Non-pigmented ciliary epithelial cell (primary cell): ENCODE measurements around the gene RNF6.

Experiments
- DNase-seq: peaks from one replicate; pipeline ENCODE4 v3.0.0-alpha.2; 2010; ENCODE audit warnings: low read depth

Gene RNF6

GRCh38 chr13:26225896-26226617 lies 3.9 kb upstream of the RNF6 start:
- DNase-seq, result no peak

- no peak for DNase-seq
Observed at GRCh38 chr13:26222520-26223046, 469 bp upstream of the RNF6 start.

- no peak for DNase-seq
Observed at GRCh38 chr13:26221399-26221720, 754 bp downstream of the RNF6 start.

DNA sequence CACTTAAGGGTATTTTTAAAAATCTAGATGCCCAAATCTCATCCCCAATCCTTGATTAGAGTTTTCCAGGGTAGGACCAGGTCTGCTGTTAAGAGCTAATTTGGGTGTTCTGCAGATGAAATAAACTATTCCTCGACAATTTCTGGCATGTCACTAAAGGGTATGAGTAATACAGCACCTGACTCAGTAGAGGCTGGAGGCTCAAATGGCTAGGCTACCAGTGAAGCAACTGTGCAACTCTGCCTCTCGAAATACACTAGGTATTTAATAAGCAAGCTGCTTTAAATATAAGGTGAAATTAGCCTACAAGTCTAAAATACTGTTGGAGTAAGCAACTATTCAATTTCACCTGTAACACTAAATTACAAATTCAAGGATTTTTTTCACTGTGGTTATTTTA lies 1.5 kb downstream of the RNF6 start:
- peak; percentile 22 for DNase-seq

GRCh38 chr13:26219726-26220125 lies 2.4 kb downstream of the RNF6 start:
- DNase-seq, result peak; percentile 10

DNA sequence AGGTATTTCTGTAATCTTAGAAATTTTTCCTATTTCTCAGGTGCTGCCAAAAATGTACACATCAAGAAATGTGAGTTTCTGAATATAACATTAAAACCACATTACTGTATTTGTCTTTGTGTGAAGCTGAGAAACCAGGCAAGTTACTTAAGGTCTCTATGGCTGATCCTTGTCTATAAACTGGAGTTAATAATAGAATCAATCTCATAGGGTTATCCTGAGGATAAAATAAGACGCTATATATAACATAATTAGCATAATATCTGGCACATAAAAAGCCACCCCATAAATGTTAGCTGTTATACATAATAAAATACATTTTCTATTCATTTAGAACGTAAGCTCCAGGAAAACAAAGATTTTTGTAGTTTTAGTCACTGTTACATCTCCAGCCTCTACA lies 6.1 kb downstream of the RNF6 start:
- DNase-seq, result no peak

DNA sequence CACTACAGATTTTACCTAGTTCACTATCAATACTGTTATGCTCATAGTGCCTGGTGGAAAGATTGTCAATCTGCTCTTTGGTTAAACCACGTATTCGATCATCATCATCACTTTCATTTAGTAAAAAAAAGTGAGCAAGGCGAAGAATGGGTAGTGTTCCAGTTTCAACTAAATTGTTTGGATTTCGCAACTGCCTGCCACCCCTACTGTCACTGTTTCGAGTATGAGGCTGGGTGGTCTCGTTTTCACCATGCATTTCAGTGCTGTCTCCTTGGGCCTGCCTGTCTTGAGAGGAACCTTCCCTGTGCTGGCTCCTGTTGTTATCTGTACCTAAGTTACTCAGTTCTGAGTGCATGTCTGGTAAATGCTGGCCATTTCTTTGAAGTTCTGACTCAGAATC lies 8.1 kb downstream of the RNF6 start:
- DNase-seq, result no peak

DNA sequence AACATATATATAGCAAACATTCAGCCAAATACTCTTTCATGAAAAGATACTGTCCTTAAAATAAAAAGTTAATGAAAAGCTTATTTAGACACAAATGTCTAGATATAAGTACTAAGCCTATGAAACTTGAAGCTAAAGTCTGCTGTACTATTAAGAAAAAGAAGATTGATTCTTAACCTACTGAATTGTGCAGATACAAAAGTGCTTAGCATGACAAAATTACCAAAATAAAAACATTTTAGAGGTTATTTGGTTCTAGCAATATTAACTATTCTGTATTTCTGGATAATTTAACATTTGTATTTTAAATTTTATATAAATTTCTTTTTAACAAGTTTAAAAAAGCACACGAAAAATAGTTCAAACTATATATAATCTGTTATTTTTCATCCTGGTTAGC lies 8.8 kb downstream of the RNF6 start:
- DNase-seq, result no peak

DNA sequence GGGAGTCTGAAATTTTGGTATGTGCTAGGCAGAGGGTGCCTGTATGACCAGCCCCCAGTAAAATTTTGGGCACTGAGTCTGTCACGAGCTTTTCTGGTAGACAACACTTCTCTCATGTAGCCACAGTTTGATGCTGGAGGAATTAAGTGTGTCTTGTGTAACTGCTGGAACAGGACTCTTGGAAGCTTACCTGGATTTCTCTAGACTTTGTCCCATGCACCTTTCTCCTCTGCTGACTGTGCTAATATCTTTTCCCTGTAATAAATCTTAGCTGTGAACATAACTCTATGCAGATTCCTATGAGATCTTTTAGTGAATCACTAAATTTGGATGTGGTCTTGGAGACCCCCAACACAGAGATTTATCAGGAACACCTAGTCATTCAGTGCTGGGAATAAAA lies 13.8 kb downstream of the RNF6 start:
- no peak for DNase-seq

- DNase-seq, result peak; percentile 13
Observed at GRCh38 chr13:26202365-26202972, 19.6 kb downstream of the RNF6 start.

DNA sequence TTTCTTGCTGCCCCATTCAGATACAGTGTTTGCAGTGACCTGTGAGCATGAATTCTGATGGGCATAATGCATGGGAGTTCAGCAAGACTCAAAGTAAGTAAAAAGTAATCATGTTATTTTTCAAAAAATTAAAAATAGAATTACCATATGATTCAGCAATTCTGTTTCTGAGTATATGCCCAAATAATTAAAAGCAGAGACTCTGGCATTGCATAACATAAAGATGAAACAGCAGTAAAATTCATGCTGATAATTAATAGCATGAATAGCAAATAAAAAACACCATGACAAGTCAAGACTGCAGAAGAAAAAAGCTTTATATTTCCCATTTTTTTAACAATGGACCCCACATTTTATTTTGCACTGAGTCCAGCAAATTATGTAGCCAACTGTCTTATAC lies 21.3 kb downstream of the RNF6 start:
- no peak for DNase-seq

DNA sequence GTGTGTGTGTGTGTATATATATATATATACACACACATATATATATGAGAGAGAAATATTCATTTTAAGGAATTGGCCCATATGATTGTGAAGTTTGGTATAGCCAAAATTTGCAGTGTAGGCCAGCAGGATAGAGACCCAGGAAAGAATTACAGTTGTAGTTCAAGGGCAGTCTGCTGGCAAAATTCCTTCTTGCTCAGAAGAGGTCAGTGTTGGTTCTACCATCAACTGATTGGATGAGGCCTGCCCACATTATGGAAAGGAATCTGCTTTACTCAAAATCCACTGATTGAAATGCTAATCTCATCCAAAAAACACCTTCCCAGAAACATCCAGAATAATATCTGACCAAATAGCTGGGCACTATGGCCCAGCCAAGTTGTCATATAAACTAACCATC lies 24.0 kb downstream of the RNF6 start:
- no peak for DNase-seq

DNA sequence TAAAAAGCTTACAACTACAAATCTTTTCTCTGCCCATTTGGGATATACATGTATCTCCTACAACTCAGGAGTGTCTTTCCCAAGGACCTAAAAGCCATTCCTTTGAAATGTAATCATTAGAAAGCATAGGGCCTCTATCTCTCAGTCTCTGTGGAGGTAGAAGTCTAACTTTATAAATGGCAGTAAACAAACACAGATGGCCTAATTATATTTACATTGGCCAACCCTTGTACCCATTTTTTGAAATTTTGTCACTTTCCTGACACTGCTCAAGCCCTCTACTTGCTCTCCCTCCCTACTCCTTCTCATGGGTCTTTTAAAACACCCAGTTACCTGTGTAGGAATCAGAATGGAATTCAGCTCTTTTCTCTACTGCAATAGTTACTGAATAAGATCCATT lies 24.8 kb downstream of the RNF6 start:
- DNase-seq, result no peak

DNA sequence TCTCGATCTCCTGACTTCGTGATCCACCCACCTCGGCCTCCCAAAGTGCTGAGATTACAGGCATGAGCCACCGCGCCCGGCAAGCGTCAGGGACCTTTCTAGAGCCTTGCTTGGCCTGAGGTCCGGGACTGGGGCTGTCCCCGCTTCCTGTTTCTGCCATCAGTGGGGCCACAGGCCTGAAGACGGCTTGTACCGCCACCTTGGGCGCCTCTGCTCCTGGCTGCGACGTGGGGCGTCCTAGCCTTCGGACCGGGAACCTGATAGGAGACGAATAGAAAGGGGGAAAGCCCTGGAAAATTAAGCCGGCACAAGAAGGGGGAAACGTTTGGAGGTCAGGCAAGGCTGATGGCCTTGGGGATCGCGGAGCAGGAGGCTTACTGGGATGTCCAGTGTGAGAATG lies 35.1 kb downstream of the RNF6 start:
- DNase-seq, result no peak

DNA sequence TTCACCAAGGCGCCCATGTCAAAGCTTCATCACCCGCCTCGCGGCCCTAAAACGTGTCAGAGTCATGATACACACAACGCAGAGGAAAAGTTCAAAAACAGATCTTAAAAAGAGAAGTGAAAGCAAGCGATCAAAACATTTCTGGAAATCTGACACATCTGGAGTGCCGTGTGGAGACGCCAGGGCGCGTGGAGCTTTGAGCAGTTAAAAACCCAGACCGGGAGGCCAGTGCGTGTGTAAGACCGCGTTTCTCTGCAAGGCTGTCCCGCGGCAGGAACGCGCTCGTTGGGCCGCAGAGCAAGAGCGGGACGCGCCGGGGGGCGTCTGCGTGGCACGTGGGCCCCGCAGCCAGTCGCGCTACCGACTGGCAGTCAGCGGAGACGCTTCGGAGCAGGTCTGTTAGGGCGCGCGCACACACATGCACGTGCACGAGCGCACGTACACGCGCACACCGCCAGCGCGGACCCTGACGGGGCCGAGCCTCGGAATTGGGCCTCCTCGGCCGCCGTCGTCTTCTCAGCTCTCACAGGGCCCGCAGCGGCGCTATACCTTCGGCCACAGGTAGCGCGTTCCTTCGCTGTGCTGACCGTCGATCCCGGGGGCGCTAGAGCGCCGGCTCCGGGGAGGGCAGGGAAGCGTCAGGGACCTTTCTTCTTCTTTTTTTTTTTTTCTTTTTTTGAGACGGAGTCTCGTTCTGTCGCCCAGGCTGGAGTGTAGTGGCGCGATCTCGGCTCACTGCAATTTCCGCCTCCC lies 35.8 kb downstream of the RNF6 start:
- peak; percentile 46 for DNase-seq

GRCh38 chr13:26185720-26186117 lies 36.4 kb downstream of the RNF6 start:
- no peak for DNase-seq

GRCh38 chr13:26184791-26185250 lies 37.3 kb downstream of the RNF6 start:
- peak; percentile 41 for DNase-seq

DNA sequence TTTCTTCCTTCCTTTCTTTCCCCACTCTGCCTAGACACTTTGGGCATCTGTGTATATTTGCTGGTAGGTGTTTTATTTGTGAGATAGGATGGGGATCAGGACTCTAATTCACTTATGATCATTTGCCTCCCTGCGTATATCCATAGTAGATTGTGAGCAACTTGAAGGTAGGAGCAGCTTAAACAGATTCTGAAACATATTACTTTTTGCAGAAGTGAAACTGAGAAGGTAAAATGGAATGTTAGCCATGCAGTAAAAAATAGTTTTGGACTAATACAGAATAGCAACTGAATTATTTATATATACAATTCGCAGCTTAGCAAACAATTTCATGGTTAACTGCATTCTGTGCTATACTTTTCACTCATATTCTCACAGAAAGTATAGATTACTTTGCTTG lies 38.7 kb downstream of the RNF6 start:
- no peak for DNase-seq

DNA sequence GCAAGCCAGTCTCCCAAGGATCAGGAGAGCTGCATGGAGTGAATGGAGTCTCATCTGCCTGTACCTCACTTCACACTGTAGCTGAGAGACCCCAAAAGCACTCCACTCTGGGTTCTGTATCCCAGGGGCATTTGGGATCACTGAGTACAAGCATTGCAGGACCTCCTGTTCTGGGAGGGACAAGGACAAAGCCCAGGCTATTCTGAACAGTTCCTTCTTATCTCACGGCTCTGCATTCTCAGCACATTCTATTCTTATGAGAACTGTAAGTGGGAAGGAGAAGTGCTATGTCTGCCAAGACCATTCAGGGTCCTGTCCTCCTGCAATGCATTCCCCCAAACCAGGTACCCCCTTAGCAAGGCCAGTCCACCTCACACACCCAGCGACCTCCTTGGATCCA lies 42.8 kb downstream of the RNF6 start:
- DNase-seq, result no peak

DNA sequence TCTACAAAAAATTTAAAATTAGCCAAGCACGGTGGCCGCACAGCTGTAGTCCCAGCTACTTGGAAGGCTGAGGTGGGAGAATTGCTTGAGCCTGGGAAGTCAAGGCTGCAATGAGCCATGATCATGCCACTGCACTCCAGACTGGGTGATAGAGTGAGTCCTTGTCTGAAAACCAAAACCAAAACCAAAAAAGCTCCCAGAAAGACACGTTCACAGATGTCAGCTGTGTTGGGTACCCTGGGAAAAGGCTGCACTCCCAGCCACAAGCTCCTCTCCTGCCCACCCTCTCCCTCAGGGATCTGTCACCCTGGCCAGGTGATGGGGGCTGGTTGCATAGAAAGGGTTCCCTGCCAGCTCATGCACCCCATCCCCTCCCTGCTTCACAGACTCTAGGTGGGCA lies 53.3 kb downstream of the RNF6 start:
- no peak for DNase-seq

DNA sequence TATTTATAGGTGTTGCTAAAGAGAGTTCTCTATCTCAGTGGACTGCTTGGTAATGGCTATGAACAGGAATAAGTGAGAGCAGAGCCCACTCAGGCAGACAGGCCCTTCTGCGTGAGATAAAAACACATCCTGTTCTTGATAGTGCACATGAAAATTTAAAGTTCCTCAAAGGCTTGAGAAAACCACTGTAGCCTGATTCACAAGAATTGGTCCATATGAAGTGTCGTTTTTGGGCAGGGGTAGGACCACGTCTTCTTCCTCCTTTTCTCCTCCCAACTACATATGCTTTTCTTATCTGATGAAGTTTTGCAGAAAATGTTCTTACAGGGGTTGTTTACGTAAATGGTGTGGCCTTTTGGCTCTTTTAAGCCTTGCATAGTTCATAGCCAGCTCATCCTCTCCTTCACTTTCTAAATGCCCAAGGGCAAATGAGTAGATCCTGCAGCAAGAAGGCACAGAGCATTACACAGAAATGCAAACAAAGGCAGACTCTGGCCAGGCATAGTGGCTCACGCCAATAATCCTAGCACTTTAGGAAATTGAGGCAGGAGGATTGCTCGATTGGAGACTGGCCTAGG lies 53.8 kb downstream of the RNF6 start:
- DNase-seq, result no peak

DNA sequence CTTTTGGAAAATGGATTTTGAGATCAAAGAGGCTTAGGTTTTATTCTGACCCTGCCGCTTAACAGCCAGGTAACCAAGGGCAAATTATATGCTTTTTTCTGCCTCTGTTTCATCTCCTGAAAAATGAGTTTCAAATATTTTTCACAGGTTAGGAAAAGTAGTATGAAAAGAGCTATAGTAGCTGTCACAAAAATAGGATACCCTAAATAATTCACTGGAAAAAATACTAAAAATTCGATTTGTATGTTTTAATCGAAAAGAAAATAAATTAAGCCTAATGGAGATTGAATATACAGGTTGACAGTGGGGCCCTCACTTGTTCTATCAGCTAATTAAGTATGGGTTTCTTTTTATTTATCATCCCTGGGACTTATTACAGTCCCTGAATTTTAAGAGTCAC lies 58.3 kb downstream of the RNF6 start:
- no peak for DNase-seq
